HepG2 (cell line): Measurements from ENCODE around the gene METTL13. TPM values are rescaled to one million over a fixed set of nuclear protein-coding genes. Genes with fewer than 3 reads are reported as not detected.

Experiments
- ATRX ChIP-seq: sonication (generic); formaldehyde crosslinking; IDR thresholded peaks from 2 replicates; pipeline ENCODE4 v1.4.0; 2020; ENCODE audit warnings: missing genetic modification reagents, borderline replicate concordance
- KLF6 ChIP-seq: IDR thresholded peaks from 2 replicates; pipeline ENCODE4 v1.8.0; 2016; ENCODE audit warnings: missing biosample characterization, missing genetic modification reagents
- PAWR ChIP-seq: sonication (generic); formaldehyde crosslinking; IDR thresholded peaks from 2 replicates; pipeline ENCODE4 v1.4.0; 2020; ENCODE audit warnings: missing genetic modification reagents, mild to moderate bottlenecking, borderline replicate concordance
- SIN3A ChIP-seq: IDR thresholded peaks from 2 replicates; pipeline ENCODE4 v1.6.1; 2011; ENCODE audit warnings: low read depth, mild to moderate bottlenecking, control low read depth, low read length, borderline replicate concordance
- SRSF4 ChIP-seq: fragments of 200-400 bp; formaldehyde crosslinking; IDR thresholded peaks from one replicate; pipeline ENCODE4 v1.6.1; 2018; ENCODE audit warnings: mild to moderate bottlenecking, low read depth, low read length, moderate library complexity; ENCODE audit not compliant: poor library complexity, severe bottlenecking
- polyA plus RNA-seq, 8 experiments: library from polyadenylated mRNA; depleted of rRNA in 3 of 8; stranded (reverse) in 7 of 8; unstranded in 1 of 8; fragments of >200 nt; fragmentation: Illumina TruSeq in 4 of 8; extraction: Trizol in 4 of 8; gene quantifications; 2 replicates each; pipeline versions ENCODE4 v1.2.1 to v1.2.3, GENCODE V29; 2011 to 2016; ENCODE audit warnings: low read depth in 4 of 8, missing spikeins in 1 of 8, mixed read lengths in 1 of 8; ENCODE audit not compliant: insufficient read depth in 1 of 8
- total RNA-seq, 5 experiments: library from RNA; depleted of rRNA; stranded (reverse); fragments of >200 nt; fragmentation: Illumina TruSeq; extraction: Trizol; gene quantifications; 2 replicates each; pipeline ENCODE4 v1.2.3, GENCODE V29; 2016; ENCODE audit warnings: low read depth in 1 of 5
- TF ChIP-seq, protein P1 (sequence below): sonication (generic); formaldehyde crosslinking; IDR thresholded peaks from 2 replicates; pipeline ENCODE4 v1.9.0; 2021; ENCODE audit warnings: missing genetic modification reagents, borderline replicate concordance
- TF ChIP-seq, protein P2 (sequence below): IDR thresholded peaks from 2 replicates; pipeline ENCODE4 v1.6.1; 2012; ENCODE audit warnings: low read length, improper control_type of control experiment

Gene METTL13
- total and polyA plus RNA-seq, 2 of the 13 experiments (the other 11 are each of a cell fraction or from before 2014, with no cell fraction given): 18.6 to 22.8 TPM

DNA sequence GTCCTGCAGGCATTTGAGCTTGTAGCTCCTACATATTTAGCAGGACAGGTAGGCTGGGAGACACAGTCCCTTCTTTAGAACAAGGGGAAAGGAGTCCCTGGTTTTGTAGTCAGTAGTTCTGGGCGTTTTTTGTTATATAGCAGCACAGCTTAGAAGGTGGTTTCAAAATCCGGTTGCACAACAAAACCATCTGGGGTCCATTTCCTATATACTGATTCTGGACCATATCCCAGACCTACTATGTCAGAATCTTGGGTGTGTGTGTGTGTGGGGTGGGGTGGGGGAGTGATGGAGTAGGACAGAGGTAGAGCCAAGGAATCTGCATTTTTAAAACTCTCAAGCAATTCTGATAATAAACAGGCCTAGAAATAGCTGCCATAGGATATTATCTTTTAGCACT is 21.6 kb downstream of the METTL13 start (continued):
- TF ChIP-seq, protein P1, sequence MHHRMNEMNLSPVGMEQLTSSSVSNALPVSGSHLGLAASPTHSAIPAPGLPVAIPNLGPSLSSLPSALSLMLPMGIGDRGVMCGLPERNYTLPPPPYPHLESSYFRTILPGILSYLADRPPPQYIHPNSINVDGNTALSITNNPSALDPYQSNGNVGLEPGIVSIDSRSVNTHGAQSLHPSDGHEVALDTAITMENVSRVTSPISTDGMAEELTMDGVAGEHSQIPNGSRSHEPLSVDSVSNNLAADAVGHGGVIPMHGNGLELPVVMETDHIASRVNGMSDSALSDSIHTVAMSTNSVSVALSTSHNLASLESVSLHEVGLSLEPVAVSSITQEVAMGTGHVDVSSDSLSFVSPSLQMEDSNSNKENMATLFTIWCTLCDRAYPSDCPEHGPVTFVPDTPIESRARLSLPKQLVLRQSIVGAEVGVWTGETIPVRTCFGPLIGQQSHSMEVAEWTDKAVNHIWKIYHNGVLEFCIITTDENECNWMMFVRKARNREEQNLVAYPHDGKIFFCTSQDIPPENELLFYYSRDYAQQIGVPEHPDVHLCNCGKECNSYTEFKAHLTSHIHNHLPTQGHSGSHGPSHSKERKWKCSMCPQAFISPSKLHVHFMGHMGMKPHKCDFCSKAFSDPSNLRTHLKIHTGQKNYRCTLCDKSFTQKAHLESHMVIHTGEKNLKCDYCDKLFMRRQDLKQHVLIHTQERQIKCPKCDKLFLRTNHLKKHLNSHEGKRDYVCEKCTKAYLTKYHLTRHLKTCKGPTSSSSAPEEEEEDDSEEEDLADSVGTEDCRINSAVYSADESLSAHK (CRISPR knock-in tag): no peak
- TF ChIP-seq SIN3A (no peak), ATRX (no peak), PAWR (CRISPR knock-in tag) (no peak), KLF6 (CRISPR knock-in tag) (no peak), SRSF4 (no peak)
- TF ChIP-seq, protein P2, sequence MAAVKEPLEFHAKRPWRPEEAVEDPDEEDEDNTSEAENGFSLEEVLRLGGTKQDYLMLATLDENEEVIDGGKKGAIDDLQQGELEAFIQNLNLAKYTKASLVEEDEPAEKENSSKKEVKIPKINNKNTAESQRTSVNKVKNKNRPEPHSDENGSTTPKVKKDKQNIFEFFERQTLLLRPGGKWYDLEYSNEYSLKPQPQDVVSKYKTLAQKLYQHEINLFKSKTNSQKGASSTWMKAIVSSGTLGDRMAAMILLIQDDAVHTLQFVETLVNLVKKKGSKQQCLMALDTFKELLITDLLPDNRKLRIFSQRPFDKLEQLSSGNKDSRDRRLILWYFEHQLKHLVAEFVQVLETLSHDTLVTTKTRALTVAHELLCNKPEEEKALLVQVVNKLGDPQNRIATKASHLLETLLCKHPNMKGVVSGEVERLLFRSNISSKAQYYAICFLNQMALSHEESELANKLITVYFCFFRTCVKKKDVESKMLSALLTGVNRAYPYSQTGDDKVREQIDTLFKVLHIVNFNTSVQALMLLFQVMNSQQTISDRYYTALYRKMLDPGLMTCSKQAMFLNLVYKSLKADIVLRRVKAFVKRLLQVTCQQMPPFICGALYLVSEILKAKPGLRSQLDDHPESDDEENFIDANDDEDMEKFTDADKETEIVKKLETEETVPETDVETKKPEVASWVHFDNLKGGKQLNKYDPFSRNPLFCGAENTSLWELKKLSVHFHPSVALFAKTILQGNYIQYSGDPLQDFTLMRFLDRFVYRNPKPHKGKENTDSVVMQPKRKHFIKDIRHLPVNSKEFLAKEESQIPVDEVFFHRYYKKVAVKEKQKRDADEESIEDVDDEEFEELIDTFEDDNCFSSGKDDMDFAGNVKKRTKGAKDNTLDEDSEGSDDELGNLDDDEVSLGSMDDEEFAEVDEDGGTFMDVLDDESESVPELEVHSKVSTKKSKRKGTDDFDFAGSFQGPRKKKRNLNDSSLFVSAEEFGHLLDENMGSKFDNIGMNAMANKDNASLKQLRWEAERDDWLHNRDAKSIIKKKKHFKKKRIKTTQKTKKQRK: no peak
- TF ChIP-seq, all 625 proteins: peak for 0
